Measurements from ENCODE around the gene SUSD1.
A peak's percentile ranks its signal among the peaks of the same experiment; 100 is the strongest.

Gene SUSD1

GRCh38 chr9:112012026-112012902 is 162.8 kb downstream of the SUSD1 start:
- Histone ChIP-seq H3K79me2 (ENCODE audit: control insufficient read depth, insufficient read depth, low read length, unreplicated experiment) (no peaks in the 10 kb centered on the region), H3K36me3 (ENCODE audit: insufficient read depth, low read length) (no peaks in the 10 kb centered on the region), H2AFZ (ENCODE audit: low read length, unreplicated experiment) (peak overlapping the region; percentile 19), H3K27me3 (ENCODE audit: insufficient read depth, low read length) (no peaks in the 10 kb centered on the region), H3K4me3 (ENCODE audit: low read depth, low read length) (peak overlapping the region; percentile 7; the same call in 1 of the 2 replicates), H3K4me1 (ENCODE audit: control insufficient read depth, insufficient read depth, low read length, unreplicated experiment) (peaks cover 36% of the 10 kb centered on the region), H3K27ac (ENCODE audit: low read depth, low read length) (peak overlapping the region; percentile 99)

GRCh38 chr9:112011051-112011620 is 164.0 kb downstream of the SUSD1 start:
- Histone ChIP-seq H3K27ac (ENCODE audit: low read depth, low read length) (peak overlapping the region; percentile 99), H3K4me3 (ENCODE audit: low read depth, low read length) (no peak overlapping the region), H3K4me1 (ENCODE audit: control insufficient read depth, insufficient read depth, low read length, unreplicated experiment) (peaks cover 36% of the 10 kb centered on the region), H3K36me3 (ENCODE audit: insufficient read depth, low read length) (no peaks in the 10 kb centered on the region), H3K27me3 (ENCODE audit: insufficient read depth, low read length) (no peaks in the 10 kb centered on the region), H3K79me2 (ENCODE audit: control insufficient read depth, insufficient read depth, low read length, unreplicated experiment) (no peaks in the 10 kb centered on the region), H2AFZ (ENCODE audit: low read length, unreplicated experiment) (no peak overlapping the region)

DNA sequence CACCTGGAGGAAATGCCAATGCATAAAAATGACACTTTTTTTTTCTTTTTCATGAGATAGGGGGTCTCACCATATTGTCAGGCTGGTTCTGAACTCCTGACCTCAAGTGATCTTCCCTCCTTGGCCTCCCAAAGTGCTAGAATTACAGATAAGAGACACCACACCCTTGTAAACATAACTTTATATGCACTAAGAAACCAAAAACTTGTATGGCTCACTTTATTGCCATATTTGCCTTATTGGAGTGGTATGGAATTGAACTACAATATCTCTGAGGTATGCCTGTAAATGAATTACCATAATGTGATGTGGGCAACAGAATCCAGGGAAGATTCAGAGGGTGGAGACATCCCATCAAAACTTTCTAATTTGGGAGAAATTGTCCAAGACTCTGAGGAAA is 164.6 kb downstream of the SUSD1 start:
- peak overlapping the region; percentile 73; the same call in 1 of the 2 replicates for H3K27ac ChIP-seq (ENCODE audit: low read depth, low read length)
- no peak overlapping the region for H2AFZ ChIP-seq (ENCODE audit: low read length, unreplicated experiment)
- no peak overlapping the region for H3K4me3 ChIP-seq (ENCODE audit: low read depth, low read length)
- no peaks in the 10 kb centered on the region for H3K79me2 ChIP-seq (ENCODE audit: control insufficient read depth, insufficient read depth, low read length, unreplicated experiment)
- H3K4me1 ChIP-seq (ENCODE audit: control insufficient read depth, insufficient read depth, low read length, unreplicated experiment), result peaks cover 36% of the 10 kb centered on the region
- H3K36me3 ChIP-seq (ENCODE audit: insufficient read depth, low read length), result no peaks in the 10 kb centered on the region
- no peaks in the 10 kb centered on the region for H3K27me3 ChIP-seq (ENCODE audit: insufficient read depth, low read length)

GRCh38 chr9:112009656-112010055 is 165.4 kb downstream of the SUSD1 start:
- H3K27ac ChIP-seq (ENCODE audit: low read depth, low read length), result peak overlapping the region; percentile 73
- no peak overlapping the region for H3K4me3 ChIP-seq (ENCODE audit: low read depth, low read length)
- H3K36me3 ChIP-seq (ENCODE audit: insufficient read depth, low read length), result no peaks in the 10 kb centered on the region
- H3K27me3 ChIP-seq (ENCODE audit: insufficient read depth, low read length), result no peaks in the 10 kb centered on the region
- no peak overlapping the region for H2AFZ ChIP-seq (ENCODE audit: low read length, unreplicated experiment)
- no peaks in the 10 kb centered on the region for H3K79me2 ChIP-seq (ENCODE audit: control insufficient read depth, insufficient read depth, low read length, unreplicated experiment)
- H3K4me1 ChIP-seq (ENCODE audit: control insufficient read depth, insufficient read depth, low read length, unreplicated experiment), result peaks cover 36% of the 10 kb centered on the region

- peak overlapping the region; percentile 24 for H2AFZ ChIP-seq (ENCODE audit: low read length, unreplicated experiment)
- no peak overlapping the region for H3K4me3 ChIP-seq (ENCODE audit: low read depth, low read length)
- H3K27ac ChIP-seq (ENCODE audit: low read depth, low read length), result no peak overlapping the region
- no peaks in the 10 kb centered on the region for H3K27me3 ChIP-seq (ENCODE audit: insufficient read depth, low read length)
- H3K79me2 ChIP-seq (ENCODE audit: control insufficient read depth, insufficient read depth, low read length, unreplicated experiment), result no peaks in the 10 kb centered on the region
- peaks cover 28% of the 10 kb centered on the region for H3K4me1 ChIP-seq (ENCODE audit: control insufficient read depth, insufficient read depth, low read length, unreplicated experiment)
- H3K36me3 ChIP-seq (ENCODE audit: insufficient read depth, low read length), result no peaks in the 10 kb centered on the region
Observed at GRCh38 chr9:112007575-112008240, 167.4 kb downstream of the SUSD1 start.

GRCh38 chr9:112006361-112007020 is 168.6 kb downstream of the SUSD1 start:
- Histone ChIP-seq H3K4me1 (ENCODE audit: control insufficient read depth, insufficient read depth, low read length, unreplicated experiment) (peaks cover 16% of the 10 kb centered on the region), H3K27me3 (ENCODE audit: insufficient read depth, low read length) (no peaks in the 10 kb centered on the region), H3K36me3 (ENCODE audit: insufficient read depth, low read length) (no peaks in the 10 kb centered on the region), H3K4me3 (ENCODE audit: low read depth, low read length) (no peak overlapping the region), H3K79me2 (ENCODE audit: control insufficient read depth, insufficient read depth, low read length, unreplicated experiment) (no peaks in the 10 kb centered on the region), H2AFZ (ENCODE audit: low read length, unreplicated experiment) (no peak overlapping the region), H3K27ac (ENCODE audit: low read depth, low read length) (no peak overlapping the region)

- Histone ChIP-seq H3K79me2 (ENCODE audit: control insufficient read depth, insufficient read depth, low read length, unreplicated experiment) (no peaks in the 10 kb centered on the region), H3K27me3 (ENCODE audit: insufficient read depth, low read length) (no peaks in the 10 kb centered on the region), H2AFZ (ENCODE audit: low read length, unreplicated experiment) (no peak overlapping the region), H3K36me3 (ENCODE audit: insufficient read depth, low read length) (no peaks in the 10 kb centered on the region), H3K4me1 (ENCODE audit: control insufficient read depth, insufficient read depth, low read length, unreplicated experiment) (peaks cover 12% of the 10 kb centered on the region), H3K4me3 (ENCODE audit: low read depth, low read length) (no peak overlapping the region), H3K27ac (ENCODE audit: low read depth, low read length) (no peak overlapping the region)
Observed at GRCh38 chr9:112005939-112006338, 169.2 kb downstream of the SUSD1 start.

GRCh38 chr9:112003538-112003937 is 171.6 kb downstream of the SUSD1 start:
- no peaks in the 10 kb centered on the region for H3K36me3 ChIP-seq (ENCODE audit: insufficient read depth, low read length)
- H3K27me3 ChIP-seq (ENCODE audit: insufficient read depth, low read length), result no peaks in the 10 kb centered on the region
- no peak overlapping the region for H2AFZ ChIP-seq (ENCODE audit: low read length, unreplicated experiment)
- H3K4me1 ChIP-seq (ENCODE audit: control insufficient read depth, insufficient read depth, low read length, unreplicated experiment), result no peaks in the 10 kb centered on the region
- no peak overlapping the region for H3K4me3 ChIP-seq (ENCODE audit: low read depth, low read length)
- no peaks in the 10 kb centered on the region for H3K79me2 ChIP-seq (ENCODE audit: control insufficient read depth, insufficient read depth, low read length, unreplicated experiment)
- H3K27ac ChIP-seq (ENCODE audit: low read depth, low read length), result no peak overlapping the region

GRCh38 chr9:112002847-112003457 is 172.1 kb downstream of the SUSD1 start:
- Histone ChIP-seq H3K27me3 (ENCODE audit: insufficient read depth, low read length) (no peaks in the 10 kb centered on the region), H3K27ac (ENCODE audit: low read depth, low read length) (no peak overlapping the region), H3K79me2 (ENCODE audit: control insufficient read depth, insufficient read depth, low read length, unreplicated experiment) (no peaks in the 10 kb centered on the region), H2AFZ (ENCODE audit: low read length, unreplicated experiment) (no peak overlapping the region), H3K4me1 (ENCODE audit: control insufficient read depth, insufficient read depth, low read length, unreplicated experiment) (no peaks in the 10 kb centered on the region), H3K4me3 (ENCODE audit: low read depth, low read length) (no peak overlapping the region), H3K36me3 (ENCODE audit: insufficient read depth, low read length) (no peaks in the 10 kb centered on the region)

GRCh38 chr9:112002131-112002846 is 172.8 kb downstream of the SUSD1 start:
- no peaks in the 10 kb centered on the region for H3K79me2 ChIP-seq (ENCODE audit: control insufficient read depth, insufficient read depth, low read length, unreplicated experiment)
- no peaks in the 10 kb centered on the region for H3K4me1 ChIP-seq (ENCODE audit: control insufficient read depth, insufficient read depth, low read length, unreplicated experiment)
- no peak overlapping the region for H3K27ac ChIP-seq (ENCODE audit: low read depth, low read length)
- no peaks in the 10 kb centered on the region for H3K36me3 ChIP-seq (ENCODE audit: insufficient read depth, low read length)
- H3K4me3 ChIP-seq (ENCODE audit: low read depth, low read length), result no peak overlapping the region
- no peaks in the 10 kb centered on the region for H3K27me3 ChIP-seq (ENCODE audit: insufficient read depth, low read length)
- no peak overlapping the region for H2AFZ ChIP-seq (ENCODE audit: low read length, unreplicated experiment)

Measured in ACC112 (cell line).